ENCODE measurements around the gene IL20RB.

IL20RB gene

GRCh38 chr3:137052298-137052697, 94.5 kb downstream of the IL20RB start:
- CTCF ChIA-PET, result no interaction called here
- TF ChIP-seq KLF9 (tag by site-specific recombination; IDR thresholded peaks at IDR 0.05; ENCODE audit: low read depth), result no peak
- TF ChIP-seq, protein P1, sequence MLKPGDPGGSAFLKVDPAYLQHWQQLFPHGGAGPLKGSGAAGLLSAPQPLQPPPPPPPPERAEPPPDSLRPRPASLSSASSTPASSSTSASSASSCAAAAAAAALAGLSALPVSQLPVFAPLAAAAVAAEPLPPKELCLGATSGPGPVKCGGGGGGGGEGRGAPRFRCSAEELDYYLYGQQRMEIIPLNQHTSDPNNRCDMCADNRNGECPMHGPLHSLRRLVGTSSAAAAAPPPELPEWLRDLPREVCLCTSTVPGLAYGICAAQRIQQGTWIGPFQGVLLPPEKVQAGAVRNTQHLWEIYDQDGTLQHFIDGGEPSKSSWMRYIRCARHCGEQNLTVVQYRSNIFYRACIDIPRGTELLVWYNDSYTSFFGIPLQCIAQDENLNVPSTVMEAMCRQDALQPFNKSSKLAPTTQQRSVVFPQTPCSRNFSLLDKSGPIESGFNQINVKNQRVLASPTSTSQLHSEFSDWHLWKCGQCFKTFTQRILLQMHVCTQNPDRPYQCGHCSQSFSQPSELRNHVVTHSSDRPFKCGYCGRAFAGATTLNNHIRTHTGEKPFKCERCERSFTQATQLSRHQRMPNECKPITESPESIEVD (tag by site-specific recombination; IDR thresholded peaks at IDR 0.05), result no peak
- TF ChIP-seq ZNF148 (tag by site-specific recombination; IDR thresholded peaks at IDR 0.05; ENCODE audit: borderline replicate concordance), result no peak
- no peak for TF ChIP-seq ZBTB20 (tag by site-specific recombination; IDR thresholded peaks at IDR 0.05)
- no peak for TF ChIP-seq ZNF426 (tag by site-specific recombination; IDR thresholded peaks at IDR 0.05)
- TF ChIP-seq GFI1B (tag by site-specific recombination; IDR thresholded peaks at IDR 0.05), result no peak
- TF ChIP-seq, protein P2, sequence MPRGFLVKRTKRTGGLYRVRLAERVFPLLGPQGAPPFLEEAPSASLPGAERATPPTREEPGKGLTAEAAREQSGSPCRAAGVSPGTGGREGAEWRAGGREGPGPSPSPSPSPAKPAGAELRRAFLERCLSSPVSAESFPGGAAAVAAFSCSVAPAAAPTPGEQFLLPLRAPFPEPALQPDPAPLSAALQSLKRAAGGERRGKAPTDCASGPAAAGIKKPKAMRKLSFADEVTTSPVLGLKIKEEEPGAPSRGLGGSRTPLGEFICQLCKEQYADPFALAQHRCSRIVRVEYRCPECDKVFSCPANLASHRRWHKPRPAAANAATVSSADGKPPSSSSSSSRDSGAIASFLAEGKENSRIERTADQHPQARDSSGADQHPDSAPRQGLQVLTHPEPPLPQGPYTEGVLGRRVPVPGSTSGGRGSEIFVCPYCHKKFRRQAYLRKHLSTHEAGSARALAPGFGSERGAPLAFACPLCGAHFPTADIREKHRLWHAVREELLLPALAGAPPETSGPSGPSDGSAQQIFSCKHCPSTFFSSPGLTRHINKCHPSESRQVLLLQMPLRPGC (tag by site-specific recombination; IDR thresholded peaks at IDR 0.05), result no peak
- no peak for TF ChIP-seq TRIM28 (IDR thresholded peaks at IDR 0.05; ENCODE audit: borderline replicate concordance, low read length)
- Histone ChIP-seq H3K4me1 (ENCODE audit: control insufficient read depth, insufficient read depth, low read length) (no peaks in the 10 kb centered on the region), H3K36me3 (ENCODE audit: control insufficient read depth in 2 of 2, insufficient read depth in 1 of 2, low read length in 2 of 2) (no peaks in the 10 kb centered on the region), H3K4me3 (ENCODE audit: low read depth, low read length) (no peak overlapping the region), H3K27ac (ENCODE audit: extremely low read depth, low read depth, low read length) (no peak overlapping the region), H3K9me3 (ENCODE audit: control insufficient read depth, insufficient read depth, low read depth, low read length) (no peaks in the 10 kb centered on the region)
- POLR2A ChIA-PET, result no interaction called here

Measured in HEK293 (cell line).